Neural progenitor cell (in vitro differentiated cells): Measurements from ENCODE around the gene PDK3. TPM values are rescaled to one million over a fixed set of nuclear protein-coding genes. Genes with fewer than 3 reads are reported as not detected.

Experiments used
- DNase-seq: peaks from one replicate; pipeline ENCODE4 v3.0.0-alpha.2; 2016; ENCODE audit warnings: low spot score
- H2AFZ ChIP-seq: fragments of 200-600 bp; sonication (generic); replicated peaks from 2 replicates; pipeline ENCODE4 v1.6.1; 2016; ENCODE audit warnings: antibody characterized with exemption
- H3F3A ChIP-seq: fragments of 200-600 bp; sonication (generic); 2 replicates; pipeline ENCODE4 v1.6.1; 2016; ENCODE audit warnings: antibody characterized with exemption, low read depth
- H3K27ac ChIP-seq: fragments of 200-600 bp; sonication (generic); 2 replicates; pipeline ENCODE4 v1.5.1; 2016; ENCODE audit warnings: mild to moderate bottlenecking
- H3K27me3 ChIP-seq: fragments of 200-600 bp; sonication (generic); 2 replicates; pipeline ENCODE4 v1.6.1; 2016; ENCODE audit warnings: mild to moderate bottlenecking, moderate library complexity
- H3K36me3 ChIP-seq: fragments of 200-600 bp; sonication (generic); 2 replicates; pipeline ENCODE4 v1.5.1; 2016
- H3K4me1 ChIP-seq: fragments of 200-600 bp; sonication (generic); 2 replicates; pipeline ENCODE4 v1.6.1; 2016; ENCODE audit warnings: mixed run types
- H3K4me2 ChIP-seq: fragments of 200-600 bp; sonication (generic); 2 replicates; pipeline ENCODE4 v1.6.1; 2016
- H3K4me3 ChIP-seq: fragments of 200-600 bp; sonication (generic); 2 replicates; pipeline ENCODE4 v1.5.1; 2016
- H3K79me2 ChIP-seq: fragments of 200-600 bp; sonication (generic); 2 replicates; pipeline ENCODE4 v1.6.1; 2016; ENCODE audit warnings: low read depth
- H3K9ac ChIP-seq: fragments of 200-600 bp; sonication (generic); 2 replicates; pipeline ENCODE4 v1.6.1; 2016
- H3K9me3 ChIP-seq: fragments of 200-600 bp; sonication (generic); 2 replicates; pipeline ENCODE4 v1.5.1; 2016; ENCODE audit warnings: low read depth
- H4K20me1 ChIP-seq: fragments of 200-600 bp; sonication (generic); 2 replicates; pipeline ENCODE4 v1.6.1; 2016; ENCODE audit warnings: low read depth
- H3K27ac Mint-ChIP-seq: 3 replicates; pipeline ENCODE4 v1.8.0; 2021; ENCODE audit warnings: mixed read lengths
- H3K27me3 Mint-ChIP-seq: 2 replicates; pipeline ENCODE4 v1.8.0; 2022; ENCODE audit warnings: low read depth, mild to moderate bottlenecking, inconsistent platforms, moderate library complexity, mixed read lengths; ENCODE audit not compliant: insufficient read depth
- H3K36me3 Mint-ChIP-seq: 3 replicates; pipeline ENCODE4 v1.8.0; 2021; ENCODE audit warnings: mixed read lengths
- H3K4me1 Mint-ChIP-seq: 3 replicates; pipeline ENCODE4 v1.8.0; 2021; ENCODE audit warnings: mixed read lengths
- H3K4me3 Mint-ChIP-seq: 3 replicates; pipeline ENCODE4 v1.8.0; 2021; ENCODE audit warnings: mild to moderate bottlenecking, moderate library complexity, mixed read lengths
- H3K9me3 Mint-ChIP-seq: 3 replicates; pipeline ENCODE4 v1.8.0; 2020; ENCODE audit warnings: mixed read lengths
- CTCF ChIP-seq: fragments of 200-600 bp; sonication (generic); IDR thresholded peaks from 2 replicates; pipeline ENCODE4 v1.5.1; 2017; ENCODE audit warnings: antibody characterized with exemption, mild to moderate bottlenecking
- EZH2 ChIP-seq: fragments of 200-600 bp; sonication (generic); IDR thresholded peaks from 2 replicates; pipeline ENCODE4 v1.6.1; 2017; ENCODE audit warnings: antibody characterized with exemption, mild to moderate bottlenecking, moderate library complexity
- EZH2phosphoT487 ChIP-seq: fragments of 200-600 bp; sonication (generic); IDR thresholded peaks from 2 replicates; pipeline ENCODE4 v1.6.1; 2017; ENCODE audit warnings: antibody characterized with exemption
- total RNA-seq: library from RNA; depleted of rRNA; stranded (reverse); fragments of >200 nt; gene quantifications from 2 replicates; pipeline ENCODE4 v1.2.3, GENCODE V29; 2015; ENCODE audit warnings: low replicate concordance

The PDK3 gene
- total RNA-seq, 1 donor from 2014 or later = 100 TPM

- Mint-ChIP-seq H3K27ac (no peak overlapping the region), H3K4me1 (peaks cover 13% of the 10 kb centered on the region), H3K36me3 (peaks cover 12% of the 10 kb centered on the region), H3K9me3 (no peaks in the 10 kb centered on the region), H3K27me3 (peaks cover 3% of the 10 kb centered on the region), H3K4me3 (no peak overlapping the region)
- peaks cover 13% of the 10 kb centered on the region for H3K4me1 ChIP-seq
- no peak overlapping the region for H3K4me2 ChIP-seq
- no peak overlapping the region for H3K27ac ChIP-seq
- no peaks in the 10 kb centered on the region for H3K9me3 ChIP-seq
- no peaks in the 10 kb centered on the region for H4K20me1 ChIP-seq
- TF ChIP-seq EZH2phosphoT487 = no peak
- no peak for TF ChIP-seq EZH2
- TF ChIP-seq CTCF = no peak
- DNase-seq = no peak
- H3K36me3 ChIP-seq = peaks cover 11% of the 10 kb centered on the region
- H3K9ac ChIP-seq = no peak overlapping the region
- H3K79me2 ChIP-seq = no peaks in the 10 kb centered on the region
- no peaks in the 10 kb centered on the region for H3K27me3 ChIP-seq
- peaks cover 12% of the 10 kb centered on the region for H3F3A ChIP-seq
- H3K4me3 ChIP-seq = no peak overlapping the region
- no peak overlapping the region for H2AFZ ChIP-seq
These were observed 55.4 kb downstream of the PDK3 start for GRCh38 chrX:24520472-24520871.

GRCh38 chrX:24525455-24525854 is 60.4 kb downstream of the PDK3 start:
- H3K36me3 Mint-ChIP-seq = peaks cover 9% of the 10 kb centered on the region
- DNase-seq = no peak
- TF ChIP-seq EZH2 = no peak
- no peak for TF ChIP-seq CTCF
- no peak for TF ChIP-seq EZH2phosphoT487
- H3K36me3 ChIP-seq = peaks cover 8% of the 10 kb centered on the region
- H3K27me3 ChIP-seq = no peaks in the 10 kb centered on the region
- no peak overlapping the region for H2AFZ ChIP-seq
- no peak overlapping the region for H3K4me3 Mint-ChIP-seq
- H3K27ac ChIP-seq = no peak overlapping the region
- H3K9me3 ChIP-seq = no peaks in the 10 kb centered on the region
- no peak overlapping the region for H3K4me2 ChIP-seq
- peaks cover 44% of the 10 kb centered on the region for H3F3A ChIP-seq
- H3K4me1 Mint-ChIP-seq = peaks cover 58% of the 10 kb centered on the region
- H3K27me3 Mint-ChIP-seq = peaks cover 3% of the 10 kb centered on the region
- peaks cover 63% of the 10 kb centered on the region for H3K4me1 ChIP-seq
- H3K4me3 ChIP-seq = no peak overlapping the region
- H3K9me3 Mint-ChIP-seq = no peaks in the 10 kb centered on the region
- no peaks in the 10 kb centered on the region for H3K79me2 ChIP-seq
- no peak overlapping the region for H3K9ac ChIP-seq
- peaks cover 4% of the 10 kb centered on the region for H4K20me1 ChIP-seq
- no peak overlapping the region for H3K27ac Mint-ChIP-seq

- Histone ChIP-seq H3K9me3 (no peaks in the 10 kb centered on the region), H2AFZ (no peak overlapping the region), H3K4me2 (peak overlapping the region; percentile 66), H3K36me3 (peaks cover 9% of the 10 kb centered on the region), H3K27me3 (no peaks in the 10 kb centered on the region), H4K20me1 (peaks cover 4% of the 10 kb centered on the region), H3F3A (peaks cover 39% of the 10 kb centered on the region), H3K4me3 (peak overlapping the region; percentile 17), H3K9ac (no peak overlapping the region), H3K79me2 (no peaks in the 10 kb centered on the region), H3K4me1 (peaks cover 61% of the 10 kb centered on the region), H3K27ac (peak overlapping the region; percentile 87)
- Mint-ChIP-seq H3K27ac (no peak overlapping the region), H3K36me3 (peaks cover 17% of the 10 kb centered on the region), H3K27me3 (peaks cover 3% of the 10 kb centered on the region), H3K9me3 (no peaks in the 10 kb centered on the region), H3K4me1 (peaks cover 57% of the 10 kb centered on the region), H3K4me3 (no peak overlapping the region)
- peak; percentile 59 for DNase-seq
- TF ChIP-seq EZH2phosphoT487 (no peak), EZH2 (no peak), CTCF (no peak)
These were observed 61.5 kb downstream of the PDK3 start for GRCh38 chrX:24526616-24527015.
